PFSK-1 (cell line): Measurements from ENCODE around the gene RBM47.

Source experiments
- POLR2AphosphoS5 ChIP-seq: IDR thresholded peaks from 2 replicates; pipeline ENCODE4 v1.6.1; 2012; ENCODE audit warnings: low read depth, mild to moderate bottlenecking, control low read depth, low read length, moderate library complexity
- TAF1 ChIP-seq: IDR thresholded peaks from 2 replicates; pipeline ENCODE4 v1.6.1; 2012; ENCODE audit warnings: low read length, control low read depth, borderline replicate concordance; ENCODE audit not compliant: insufficient read depth

GRCh38 chr4:40461062-40461461 lies 168.6 kb downstream of the RBM47 start:
- TF ChIP-seq TAF1 = no peak
- TF ChIP-seq POLR2AphosphoS5 = no peak
